Activated CD4-positive, alpha-beta T cell treated with anti-CD3 and anti-CD28 coated beads, Interleukin-2, amount 50 U/mL, for 4 hours (primary cell): Measurements from ENCODE around the gene POLA1.

ENCODE experiments used
- DNase-seq, 2 experiments: peaks; one replicate each; pipeline ENCODE4 v3.0.0-alpha.2; 2020

The POLA1 gene

DNA sequence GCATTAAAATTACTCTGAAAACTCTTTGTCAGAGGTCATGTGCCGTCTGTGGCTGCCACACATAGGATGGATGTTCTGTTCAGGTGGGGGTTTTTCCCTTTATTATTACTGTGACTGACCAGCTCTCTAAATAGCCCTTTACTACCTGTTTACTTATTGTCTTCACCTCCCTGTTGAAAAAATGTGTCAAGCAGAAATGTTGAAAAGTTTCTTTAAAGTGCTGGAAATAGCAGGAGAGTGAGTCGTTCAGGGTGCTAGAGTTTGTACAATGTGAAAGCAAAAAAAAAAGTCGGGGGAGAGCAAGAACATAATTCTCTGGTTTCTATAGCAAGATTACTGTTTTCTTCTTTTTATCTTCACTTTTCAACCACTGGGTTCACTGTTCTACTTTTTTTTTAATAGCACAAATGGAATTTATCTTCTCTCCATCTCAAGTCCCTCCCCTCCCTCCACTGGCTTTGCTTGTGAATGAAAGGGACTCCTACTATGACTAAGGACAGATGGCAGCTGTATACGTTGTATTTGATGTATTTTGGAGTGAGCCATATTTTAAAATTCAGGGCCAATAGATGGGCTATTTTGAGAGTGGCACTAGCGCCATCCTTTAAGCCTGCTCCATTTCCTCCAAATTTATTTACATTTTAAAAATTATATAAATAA lies 288.7 kb downstream of the POLA1 start:
- no peak for DNase-seq

DNA sequence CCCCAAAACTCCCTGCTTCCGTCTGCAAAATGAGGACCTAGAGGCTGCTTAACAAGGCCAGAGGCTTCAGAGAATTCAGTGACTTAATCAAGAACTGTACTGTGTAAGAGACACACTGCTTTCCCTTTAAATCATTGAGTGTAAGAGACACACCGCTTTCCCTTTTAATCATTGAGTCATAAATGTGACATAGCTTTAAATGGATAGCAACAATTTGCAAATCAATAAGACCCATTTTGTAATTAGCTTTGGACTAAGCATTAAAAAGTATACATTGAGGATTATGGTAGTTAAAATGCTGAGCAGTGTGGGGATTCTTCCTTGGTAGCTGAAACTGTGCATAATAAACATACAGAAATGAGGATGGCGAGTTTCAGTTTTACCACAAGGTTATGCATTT lies 290.2 kb downstream of the POLA1 start:
- no peak for DNase-seq

DNA sequence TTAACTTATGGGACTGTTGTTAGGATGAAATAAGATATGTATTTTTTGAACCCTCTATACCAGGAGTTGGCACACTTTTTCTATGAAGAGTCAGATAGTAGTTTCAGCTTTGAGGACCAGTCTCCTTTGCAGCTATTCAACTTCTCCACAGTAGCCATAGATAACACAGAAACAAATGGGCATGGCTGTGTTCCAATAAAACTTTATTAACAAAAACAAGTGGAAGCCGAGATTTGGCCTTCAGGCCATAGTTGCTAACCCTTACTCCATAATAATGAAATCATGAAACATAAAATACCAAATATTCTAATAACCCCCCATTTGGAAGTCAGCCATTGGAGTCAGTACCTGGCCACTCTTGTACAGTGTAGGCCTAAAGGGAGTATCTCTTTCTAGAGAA lies 291.4 kb downstream of the POLA1 start:
- DNase-seq: no peak

DNA sequence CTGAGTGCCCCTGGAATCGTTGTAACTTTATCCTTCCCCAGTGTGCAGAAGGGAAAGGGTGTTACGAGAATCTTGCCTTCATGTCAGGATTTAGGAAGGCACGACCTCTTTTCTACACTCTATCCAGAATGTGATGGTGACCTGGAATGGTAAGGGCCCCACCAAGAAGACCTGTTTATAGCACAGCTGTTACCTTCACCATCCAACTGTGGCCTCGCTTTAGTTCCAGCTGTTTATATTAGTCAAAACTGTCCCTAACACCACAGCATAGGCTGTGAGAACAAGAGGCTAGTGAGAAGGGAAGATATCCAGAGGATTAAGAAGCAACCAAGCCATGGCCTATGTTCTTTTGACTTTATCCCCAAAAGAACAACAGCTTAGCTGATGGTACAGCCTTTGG lies 294.0 kb downstream of the POLA1 start:
- DNase-seq: no peak

GRCh38 chrX:24988314-24988713 lies 294.6 kb downstream of the POLA1 start:
- DNase-seq: no peak

GRCh38 chrX:24990535-24990934 lies 296.8 kb downstream of the POLA1 start:
- no peak for DNase-seq

DNA sequence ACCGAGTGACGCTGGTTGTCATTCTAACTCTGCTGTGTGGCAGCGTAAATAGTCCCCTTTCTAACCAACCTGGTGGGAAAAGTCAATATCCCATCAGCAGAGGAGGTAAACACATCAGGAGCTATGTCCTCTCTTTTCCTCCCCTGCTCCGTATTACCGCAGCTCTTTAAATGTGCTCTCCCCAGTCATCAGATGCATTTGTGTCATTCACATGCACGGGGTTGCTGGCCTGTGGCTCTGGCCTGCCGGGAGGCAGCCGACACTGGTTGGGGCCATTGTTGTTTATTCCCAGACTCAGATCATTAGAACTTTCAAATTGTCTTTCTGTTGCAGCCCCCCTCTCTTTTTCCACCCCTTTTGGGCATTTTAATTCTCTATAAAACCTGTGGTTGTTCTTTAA lies 300.2 kb downstream of the POLA1 start:
- DNase-seq: no peak

DNA sequence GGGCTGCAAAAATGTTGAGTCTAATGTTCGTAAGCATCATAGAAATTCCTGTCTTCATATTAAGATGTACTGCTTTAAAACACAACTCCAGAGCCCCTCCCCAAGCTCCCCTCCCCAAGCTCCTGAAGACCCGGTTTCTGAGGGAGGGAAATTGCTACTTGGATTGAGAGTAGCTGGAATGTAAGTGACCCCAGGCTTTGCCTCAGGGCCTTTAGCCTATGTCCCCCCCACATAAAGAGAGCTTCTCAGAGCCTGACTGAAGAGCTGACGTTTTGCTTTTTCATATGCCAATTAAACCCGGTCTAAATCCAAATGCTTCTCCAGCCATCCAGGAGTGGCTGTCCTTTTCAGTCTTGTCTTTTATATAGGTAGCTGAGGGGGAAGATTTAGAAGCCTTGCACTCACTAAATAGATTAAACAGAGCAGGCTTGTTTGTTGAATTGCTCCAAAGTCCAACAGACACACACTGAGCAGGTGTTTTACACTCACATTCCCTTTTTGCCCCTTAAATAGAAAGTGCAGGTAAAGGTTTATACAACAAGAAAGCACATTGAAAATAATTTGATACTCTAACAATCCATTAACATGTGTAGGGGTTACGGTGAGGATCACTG lies 302.5 kb downstream of the POLA1 start:
- DNase-seq: no peak

DNA sequence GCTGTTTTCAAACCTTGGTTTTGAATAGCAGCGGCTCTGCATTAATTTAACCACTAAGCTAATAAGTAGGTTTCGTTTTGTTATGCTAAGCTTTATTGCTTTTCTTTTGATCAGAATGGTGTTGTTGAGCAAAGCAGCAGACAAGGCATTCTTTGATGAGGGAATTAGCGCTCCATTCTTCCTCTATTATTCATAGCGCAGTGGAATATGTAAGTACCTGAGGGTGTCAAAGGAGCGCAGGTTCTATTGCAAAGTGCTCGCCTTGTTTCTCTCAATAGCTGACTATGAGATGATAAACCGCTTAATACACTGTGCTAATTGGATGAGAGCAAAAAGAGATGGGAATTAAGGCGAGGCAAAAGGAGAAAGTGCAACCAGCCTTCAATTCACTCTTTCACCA lies 305.8 kb downstream of the POLA1 start:
- no peak for DNase-seq

DNA sequence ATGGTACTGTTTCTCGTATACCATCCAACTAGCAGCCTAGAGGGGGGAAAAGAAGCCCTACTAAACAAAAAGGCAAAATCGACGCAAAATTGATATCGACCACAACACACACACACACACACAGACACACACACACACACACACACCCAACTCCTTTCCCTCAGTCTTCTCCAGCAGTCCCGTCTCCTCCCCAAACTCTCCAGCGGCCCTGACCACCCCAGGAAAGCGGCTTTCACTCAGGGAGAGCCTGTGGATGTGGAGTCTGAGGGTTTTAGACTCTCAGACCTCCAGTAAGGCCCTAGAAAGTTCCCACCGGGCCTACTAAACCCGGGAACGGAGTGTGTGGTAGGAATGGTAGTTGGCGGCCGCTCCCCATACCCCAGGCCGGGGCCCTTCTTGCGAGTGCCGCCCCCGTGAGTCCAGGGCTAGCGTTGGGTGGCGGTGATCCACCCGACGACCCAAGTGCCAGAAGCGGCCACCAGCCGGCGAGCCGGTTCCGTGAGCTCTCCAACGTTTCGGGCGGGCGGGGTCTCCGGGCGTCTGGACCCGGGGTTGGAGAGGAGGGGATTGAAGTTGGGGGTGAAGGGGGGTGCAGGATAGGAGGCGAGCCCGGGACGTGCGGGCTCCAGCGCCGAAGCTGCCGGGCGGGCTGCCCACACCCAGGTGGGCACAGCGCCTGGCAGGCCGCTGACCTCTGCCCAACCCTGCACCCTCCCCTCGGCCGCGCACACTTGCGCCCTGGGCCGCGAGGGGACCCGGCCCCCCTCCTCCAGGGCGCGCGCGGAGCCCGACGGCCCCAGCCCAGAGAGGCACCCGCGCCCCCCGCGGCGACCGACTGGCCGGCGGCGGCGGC lies 308.3 kb downstream of the POLA1 start:
- no peak for DNase-seq

- no peak for DNase-seq
Observed at GRCh38 chrX:25002661-25003020, 308.9 kb downstream of the POLA1 start.

DNA sequence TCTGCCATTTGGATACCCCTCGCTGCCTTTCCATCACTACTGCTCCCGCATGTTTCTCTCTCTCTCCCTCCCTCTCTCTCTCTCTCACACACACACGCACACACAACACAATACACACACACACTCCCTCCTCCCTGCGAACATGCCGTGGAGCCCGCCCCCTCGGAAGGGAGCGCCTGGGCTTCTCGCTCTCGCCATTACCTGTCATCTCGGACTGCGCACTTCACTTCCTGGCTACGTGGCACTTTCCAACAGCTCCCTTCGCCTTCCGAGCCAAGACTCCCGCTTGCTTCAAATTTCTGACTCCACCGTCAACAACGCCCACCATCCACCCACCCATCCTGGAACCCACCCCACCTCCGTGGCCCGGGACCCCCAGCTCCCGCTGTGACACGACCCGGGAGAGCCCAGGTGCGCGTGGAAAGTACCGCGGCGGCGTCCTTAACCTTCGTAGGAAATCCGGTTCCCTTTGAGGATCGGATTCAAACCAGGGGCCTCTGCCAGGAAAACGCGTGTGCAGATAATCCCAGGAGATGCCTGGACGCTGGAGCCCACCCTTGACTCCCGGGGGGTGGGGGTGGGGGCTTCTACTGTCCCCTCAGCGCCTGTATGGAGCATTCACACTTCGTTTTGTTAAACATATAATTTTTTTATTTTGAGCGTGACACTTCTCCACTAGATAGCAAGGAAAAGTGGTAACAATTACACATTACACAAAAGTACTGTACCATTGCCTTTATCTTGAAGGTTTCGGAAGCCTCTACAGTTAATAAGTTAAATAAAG lies 309.5 kb downstream of the POLA1 start:
- DNase-seq: no peak

DNA sequence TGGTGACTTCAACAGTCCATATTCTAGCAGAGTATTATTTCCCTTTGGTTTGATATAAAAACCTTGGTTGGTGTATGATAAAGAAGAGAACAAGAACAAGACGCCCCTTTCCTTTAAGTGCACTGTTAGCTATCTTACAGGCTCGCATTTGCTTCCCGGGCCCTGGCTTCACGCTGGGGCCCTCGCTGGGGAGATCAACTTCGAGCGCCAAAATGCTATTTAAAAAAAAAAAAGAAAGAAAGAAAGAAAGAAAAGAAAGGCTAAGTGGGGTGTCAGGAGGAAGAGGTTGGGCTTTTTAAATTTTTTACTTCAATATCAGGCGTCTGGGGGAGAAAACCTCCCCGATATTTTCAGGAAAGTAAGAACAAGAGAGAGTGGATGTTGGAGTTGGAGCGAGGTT lies 310.3 kb downstream of the POLA1 start:
- no peak for DNase-seq

GRCh38 chrX:25004485-25005032 lies 310.8 kb downstream of the POLA1 start:
- DNase-seq: no peak

DNA sequence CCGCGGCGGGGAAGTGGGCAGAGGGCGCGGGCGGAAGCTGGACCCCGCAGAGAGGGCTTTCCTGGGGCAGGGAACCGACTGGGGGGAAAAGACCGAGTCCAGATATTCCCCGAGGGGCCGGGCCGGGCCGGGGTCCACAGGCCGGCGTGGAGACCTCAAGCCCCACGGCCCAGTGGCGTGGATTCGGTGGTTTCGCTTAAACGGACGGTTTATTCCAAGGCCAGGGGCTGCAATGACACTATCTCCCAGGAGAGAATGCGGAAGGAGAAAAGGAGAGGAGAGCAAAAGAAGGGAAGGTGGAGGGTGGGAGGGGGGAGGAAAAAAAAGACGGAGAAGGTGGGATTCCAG lies 311.3 kb downstream of the POLA1 start:
- no peak for DNase-seq

- no peak for DNase-seq
Observed at GRCh38 chrX:25005382-25006185, 311.9 kb downstream of the POLA1 start.

DNA sequence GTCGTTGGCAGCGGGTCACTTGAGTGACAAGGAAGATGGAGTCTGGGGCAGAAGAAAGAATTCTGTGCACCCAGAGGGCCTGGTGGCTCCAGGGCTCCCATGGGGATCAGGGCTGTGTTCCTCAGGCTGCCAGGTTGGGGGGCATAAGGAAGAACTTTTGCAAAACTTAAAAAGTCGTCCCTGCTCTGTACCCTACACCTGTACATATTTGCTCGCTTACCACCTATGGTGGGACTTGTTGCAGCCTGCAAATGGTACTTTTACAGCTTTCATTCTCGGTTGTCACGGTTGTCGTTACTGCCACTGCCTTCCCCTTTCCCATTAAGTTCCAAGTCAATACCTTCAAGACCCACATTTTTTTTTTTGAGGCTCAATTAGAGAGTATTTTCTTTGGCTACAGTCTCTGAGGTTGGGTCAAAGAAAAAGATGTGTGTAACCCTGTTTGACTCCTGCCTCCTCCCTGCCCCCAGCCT lies 312.9 kb downstream of the POLA1 start:
- DNase-seq: no peak

GRCh38 chrX:25007059-25008053 lies 313.6 kb downstream of the POLA1 start:
- DNase-seq: no peak

GRCh38 chrX:25009407-25009806 lies 315.7 kb downstream of the POLA1 start:
- DNase-seq: no peak

DNA sequence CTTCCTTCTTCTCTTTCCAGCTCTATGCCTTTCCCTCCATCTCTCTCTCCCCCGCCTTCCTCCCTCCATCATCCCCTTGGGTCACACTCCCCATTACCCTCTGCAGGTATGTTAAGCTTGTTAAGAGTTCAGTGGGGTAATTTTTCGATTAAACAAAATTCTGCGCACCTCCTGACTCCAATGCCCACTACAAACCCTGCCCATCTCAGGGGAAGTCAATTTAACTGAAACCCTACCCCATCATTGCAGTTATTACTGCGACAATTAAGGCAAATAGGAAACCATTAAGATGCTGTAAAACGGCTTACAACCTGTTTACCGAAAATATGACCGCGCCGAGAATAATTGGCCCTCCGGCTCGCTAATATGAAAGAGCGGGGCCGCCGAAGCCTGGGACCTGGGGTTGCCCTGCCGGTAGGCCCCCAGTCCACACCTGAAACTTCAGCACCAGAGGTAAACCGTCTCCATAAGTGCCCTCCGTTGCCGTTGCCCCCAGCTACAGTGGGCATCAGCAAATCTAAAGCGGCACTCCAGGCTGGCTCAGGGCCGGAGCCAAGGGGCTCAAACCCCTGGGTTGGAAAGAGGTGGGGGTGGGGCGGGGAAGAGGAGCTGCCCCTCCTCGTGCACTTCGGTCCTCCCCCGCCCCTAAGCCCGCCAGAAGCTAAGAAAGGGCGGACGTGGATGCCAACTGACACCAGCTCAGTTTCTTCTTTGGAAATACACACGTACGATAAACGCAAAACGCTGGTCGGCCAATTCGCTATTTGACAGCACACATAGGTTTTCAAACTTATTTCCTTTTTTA lies 317.3 kb downstream of the POLA1 start:
- no peak for DNase-seq
